B cell (primary cell): Measurements from ENCODE around the gene LAMTOR2. TPM values are rescaled to one million over a fixed set of nuclear protein-coding genes. Genes with fewer than 3 reads are reported as not detected.
A peak's percentile ranks its signal among the peaks of the same experiment; 100 is the strongest.

Source experiments
- ATAC-seq: fragments of 200-7000 bp; cut with Tn5 transposase; one replicate; pipeline ENCODE4 v1.10.0; 2021; ENCODE audit warnings: low read depth, mild to moderate bottlenecking, moderate number of reproducible peaks, moderate library complexity
- CTCF ChIA-PET: fragments of 350-600 bp; sonication (Branson Sonifier 250); formaldehyde crosslinking; loops from one replicate; lab custom pipeline; 2021; ENCODE audit warnings: antibody characterized with exemption, inconsistent platforms; lab: Charles Lee
- POLR2A ChIA-PET: fragments of 350-600 bp; sonication (Branson Sonifier 250); formaldehyde crosslinking; loops from one replicate; lab custom pipeline; 2021; ENCODE audit warnings: antibody characterized with exemption; lab: Charles Lee
- DNase-seq: peaks from one replicate; pipeline ENCODE4 v3.0.0; 2013
- H2AFZ ChIP-seq: 2 replicates; pipeline ENCODE4 v1.6.1; 2012; ENCODE audit warnings: mild to moderate bottlenecking, low read depth, low read length; ENCODE audit not compliant: insufficient read depth, poor library complexity, severe bottlenecking
- H3K27ac ChIP-seq, 2 donors: 1 replicate in 1 of 2; 2 replicates in 1 of 2; pipeline ENCODE4 v1.5.1; 2012 to 2013; ENCODE audit warnings: low read length in 2 of 2, mild to moderate bottlenecking in 2 of 2, moderate library complexity in 1 of 2
- H3K27me3 ChIP-seq, 4 experiments: fragments of 200-600 bp in 1 of 4; sonication (generic) in 1 of 4; replicated peaks in 1 of 4; 1 replicate in 2 of 4; 2 replicates in 2 of 4; pipeline versions ENCODE4 v1.6.1 to v1.7.0; 2013 to 2016; ENCODE audit warnings: low read length in 3 of 4, mild to moderate bottlenecking in 2 of 4, mixed read lengths in 1 of 4, moderate library complexity in 1 of 4; ENCODE audit not compliant: insufficient read depth in 4 of 4, control insufficient read depth in 3 of 4; ENCODE audit errors: control extremely low read depth in 1 of 4
- H3K36me3 ChIP-seq, 2 experiments: replicated peaks in 1 of 2; 1 replicate in 1 of 2; 2 replicates in 1 of 2; pipeline versions ENCODE4 v1.6.1 to v1.7.1; 2013; ENCODE audit warnings: low read length in 1 of 2; ENCODE audit not compliant: insufficient read depth in 2 of 2, control insufficient read depth in 1 of 2; ENCODE audit errors: control extremely low read depth in 1 of 2, extremely low read depth in 1 of 2
- H3K4me1 ChIP-seq, 2 donors: fragments of 200-600 bp in 1 of 2; sonication (generic) in 1 of 2; 1 replicate in 1 of 2; 2 replicates in 1 of 2; pipeline versions ENCODE4 v1.5.1 to v1.6.1; 2013 to 2017; ENCODE audit warnings: low read length in 2 of 2; ENCODE audit not compliant: control insufficient read depth in 2 of 2, insufficient read depth in 2 of 2
- H3K4me2 ChIP-seq: replicated peaks from 2 replicates; pipeline ENCODE3; 2012; ENCODE audit warnings: mild to moderate bottlenecking, low read depth, low read length; ENCODE audit not compliant: poor library complexity, severe bottlenecking
- H3K4me3 ChIP-seq, 5 experiments: fragments of 200-600 bp in 1 of 5; sonication (generic) in 1 of 5; 1 replicate in 3 of 5; 2 replicates in 2 of 5; pipeline versions ENCODE4 v1.5.1 to v1.7.0; 2011 to 2016; ENCODE audit warnings: low read length in 4 of 5, mild to moderate bottlenecking in 4 of 5, low read depth in 2 of 5, control low read depth in 1 of 5, moderate library complexity in 1 of 5; ENCODE audit not compliant: insufficient read depth in 1 of 5; ENCODE audit errors: control extremely low read depth in 1 of 5, extremely low read depth in 1 of 5
- H3K79me2 ChIP-seq: fragments of 200-600 bp; sonication (generic); one replicate; pipeline ENCODE4 v1.6.0; 2016; ENCODE audit warnings: low read length; ENCODE audit not compliant: control insufficient read depth, insufficient read depth
- H3K9ac ChIP-seq: fragments of 200-600 bp; sonication (generic); 2 replicates; pipeline ENCODE4 v1.6.1; 2017; ENCODE audit warnings: mild to moderate bottlenecking, low read length, moderate library complexity
- H3K9me3 ChIP-seq, 3 donors: one replicate each; pipeline versions ENCODE4 v1.6.1 to v1.7.1; 2013; ENCODE audit warnings: low read length in 2 of 3; ENCODE audit not compliant: control insufficient read depth in 2 of 3, insufficient read depth in 1 of 3; ENCODE audit errors: control extremely low read depth in 1 of 3
- H4K20me1 ChIP-seq: 2 replicates; pipeline ENCODE4 v1.6.0; 2012; ENCODE audit warnings: mild to moderate bottlenecking, low read length; ENCODE audit not compliant: insufficient read depth, control insufficient read depth, poor library complexity, severe bottlenecking
- H3K27ac Mint-ChIP-seq: one replicate; pipeline ENCODE4 v1.8.0; 2021; ENCODE audit warnings: mixed read lengths
- H3K27me3 Mint-ChIP-seq: one replicate; pipeline ENCODE4 v1.8.0; 2021; ENCODE audit warnings: mixed read lengths
- H3K4me1 Mint-ChIP-seq: one replicate; pipeline ENCODE4 v1.8.0; 2021; ENCODE audit warnings: mixed read lengths
- H3K4me3 Mint-ChIP-seq: one replicate; pipeline ENCODE4 v1.8.0; 2021; ENCODE audit warnings: mixed read lengths
- H3K9me3 Mint-ChIP-seq: one replicate; pipeline ENCODE4 v1.8.0; 2022; ENCODE audit warnings: mixed read lengths; ENCODE audit not compliant: insufficient read depth
- EZH2 ChIP-seq: IDR thresholded peaks from 2 replicates; pipeline ENCODE4 v1.6.1; 2012; ENCODE audit warnings: borderline replicate concordance, low read depth, mild to moderate bottlenecking, moderate library complexity, low read length; ENCODE audit not compliant: insufficient read depth, poor library complexity, severe bottlenecking
- WGBS: methylation state at CpG from one replicate; pipeline ENCODE4 v1.1.5; 2013; ENCODE audit warnings: missing lambda C conversion rate; ENCODE audit not compliant: insufficient coverage; 5-methylcytosine and 5-hydroxymethylcytosine counted together
- intact Hi-C: fragments of 100-400 bp; cut with micrococcal nuclease; formaldehyde crosslinking; loops from one replicate; pipeline ENCODE4 v1.10.0; 2022
- polyA plus RNA-seq: library from polyadenylated mRNA; depleted of rRNA; stranded (reverse); fragments of >200 nt; gene quantifications from 2 replicates; pipeline ENCODE4 v1.2.3, GENCODE V29; 2012
- total RNA-seq, 2 donors: library from RNA; stranded (reverse); fragments of 120-200 nt in 1 of 2; gene quantifications; 1 replicate in 1 of 2; 2 replicates in 1 of 2; pipeline versions ENCODE4 v1.2.3 to v1.2.4, GENCODE V29; 2013 to 2022
- TF ChIP-seq, protein P1 (sequence below): fragments of 200-600 bp; IDR thresholded peaks from one replicate; pipeline ENCODE4 v1.8.0; 2022; ENCODE audit warnings: antibody characterized with exemption, mild to moderate bottlenecking

The LAMTOR2 gene
- total and polyA plus RNA-seq, 2 donors (not counting 1 experiment from before 2014, with no cell fraction given), result 31.5 to 55.9 TPM

DNA sequence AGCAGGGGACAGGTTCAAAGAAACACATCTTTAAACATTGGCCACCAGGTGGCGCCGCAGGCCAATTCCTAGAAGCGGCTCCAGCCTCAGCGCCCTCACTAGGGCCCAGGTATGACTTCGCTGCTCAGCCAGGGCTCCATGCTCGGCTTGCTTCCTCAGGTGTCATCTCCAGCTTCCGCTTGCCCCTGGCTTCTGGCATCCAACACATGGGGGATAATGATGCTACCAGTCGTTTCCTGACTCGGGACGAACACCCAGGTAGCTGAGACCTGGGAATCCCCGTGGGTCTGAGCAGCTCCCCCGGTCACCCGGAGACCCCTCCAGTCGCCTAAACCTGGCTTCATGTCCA is 36.2 kb downstream of the LAMTOR2 start:
- ChIA-PET POLR2A (no interaction called here), CTCF (interaction anchor here (0.7 to 23.7 kb wide), 13 partner anchors 8 to 228 kb away, joined by 3 to 970 read pairs (median 5); partner anchors contain the start of genes LMNA and MEX3A)
- H3K9me3 ChIP-seq, result no peaks in the 10 kb centered on the region
- H3K4me1 ChIP-seq, result peaks cover 9 to 11% of the 10 kb centered on the region in 2 donors
- H3K4me2 ChIP-seq, result no peak overlapping the region
- TF ChIP-seq EZH2, result no peak
- TF ChIP-seq, protein P1, sequence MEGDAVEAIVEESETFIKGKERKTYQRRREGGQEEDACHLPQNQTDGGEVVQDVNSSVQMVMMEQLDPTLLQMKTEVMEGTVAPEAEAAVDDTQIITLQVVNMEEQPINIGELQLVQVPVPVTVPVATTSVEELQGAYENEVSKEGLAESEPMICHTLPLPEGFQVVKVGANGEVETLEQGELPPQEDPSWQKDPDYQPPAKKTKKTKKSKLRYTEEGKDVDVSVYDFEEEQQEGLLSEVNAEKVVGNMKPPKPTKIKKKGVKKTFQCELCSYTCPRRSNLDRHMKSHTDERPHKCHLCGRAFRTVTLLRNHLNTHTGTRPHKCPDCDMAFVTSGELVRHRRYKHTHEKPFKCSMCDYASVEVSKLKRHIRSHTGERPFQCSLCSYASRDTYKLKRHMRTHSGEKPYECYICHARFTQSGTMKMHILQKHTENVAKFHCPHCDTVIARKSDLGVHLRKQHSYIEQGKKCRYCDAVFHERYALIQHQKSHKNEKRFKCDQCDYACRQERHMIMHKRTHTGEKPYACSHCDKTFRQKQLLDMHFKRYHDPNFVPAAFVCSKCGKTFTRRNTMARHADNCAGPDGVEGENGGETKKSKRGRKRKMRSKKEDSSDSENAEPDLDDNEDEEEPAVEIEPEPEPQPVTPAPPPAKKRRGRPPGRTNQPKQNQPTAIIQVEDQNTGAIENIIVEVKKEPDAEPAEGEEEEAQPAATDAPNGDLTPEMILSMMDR, result peak; percentile 91
- Mint-ChIP-seq H3K9me3 (no peaks in the 10 kb centered on the region), H3K4me3 (no peak overlapping the region), H3K27ac (peak overlapping the region; percentile 74), H3K4me1 (peaks cover 6% of the 10 kb centered on the region), H3K27me3 (peaks cover 10% of the 10 kb centered on the region)
- intact Hi-C loops, result loop anchor here (1.0 kb wide), 2 partner anchors 39 to 134 kb away; no protein-coding TSS in a partner anchor
- no peak overlapping the region for H2AFZ ChIP-seq
- DNase-seq, result peak; percentile 91
- H3K27ac ChIP-seq, result no peak overlapping the region
- peak; percentile 96 for ATAC-seq
- H3K4me3 ChIP-seq, result no peak overlapping the region
- no peaks in the 10 kb centered on the region for H4K20me1 ChIP-seq
- WGBS, result 44% methylated on average over 14 of the region's 14 CpGs
- H3K27me3 ChIP-seq, result peaks cover 0 to 21% (median 7%) of the 10 kb centered on the region in 4 experiments
- no peak overlapping the region for H3K9ac ChIP-seq
- no peaks in the 10 kb centered on the region for H3K36me3 ChIP-seq
- H3K79me2 ChIP-seq, result no peaks in the 10 kb centered on the region

DNA sequence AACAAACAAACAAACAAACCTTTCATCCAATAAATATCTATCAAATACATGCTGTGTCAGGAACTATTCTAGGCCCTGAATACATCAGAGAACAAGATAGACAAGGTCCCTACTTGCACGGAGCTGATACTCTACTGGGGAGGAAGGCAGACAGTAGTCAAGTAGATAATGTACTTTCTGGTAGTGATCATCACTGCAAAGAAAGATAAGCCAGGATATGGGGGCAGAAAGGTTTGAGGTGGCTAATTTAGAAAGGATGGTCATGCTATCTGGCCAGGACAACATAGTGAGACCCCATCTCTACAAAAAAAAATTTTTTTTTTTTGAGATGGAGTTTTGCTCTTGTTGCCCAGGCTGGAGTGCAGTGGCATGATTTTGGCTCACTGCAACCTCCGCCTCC is 37.0 kb downstream of the LAMTOR2 start:
- no peaks in the 10 kb centered on the region for H3K9me3 Mint-ChIP-seq
- H3K27me3 Mint-ChIP-seq, result peaks cover 4% of the 10 kb centered on the region

More for the DNA sequence above, 37.0 kb downstream of the LAMTOR2 start:
- H3K9me3 ChIP-seq, result no peaks in the 10 kb centered on the region
- H3K27ac Mint-ChIP-seq, result no peak overlapping the region
- intact Hi-C loops, result no loop called here
- H2AFZ ChIP-seq, result no peak overlapping the region
- peaks cover 0 to 14% (median 5%) of the 10 kb centered on the region in 4 experiments for H3K27me3 ChIP-seq
- H3K4me1 Mint-ChIP-seq, result peaks cover 14% of the 10 kb centered on the region
- CTCF ChIA-PET, result interaction anchor here (0.9 to 23.7 kb wide), 9 partner anchors 9 to 133 kb away, joined by 3 to 970 read pairs (median 6); partner anchors contain the start of genes LMNA and MEX3A
- no CpG with 5 or more reads among the region's 2 CpGs for WGBS
- peaks cover 16 to 19% of the 10 kb centered on the region in 2 donors for H3K4me1 ChIP-seq
- H3K4me2 ChIP-seq, result no peak overlapping the region
- TF ChIP-seq EZH2, result no peak
- TF ChIP-seq, protein P1, result no peak
- H4K20me1 ChIP-seq, result no peaks in the 10 kb centered on the region
- no peaks in the 10 kb centered on the region for H3K36me3 ChIP-seq
- DNase-seq (no peak), ATAC-seq (no peak)
- no peak overlapping the region for H3K9ac ChIP-seq
- H3K4me3 ChIP-seq, result no peak overlapping the region
- H3K27ac ChIP-seq, result no peak overlapping the region
- no peak overlapping the region for H3K4me3 Mint-ChIP-seq
- POLR2A ChIA-PET, result interaction anchor here (2.2 kb wide), 1 partner anchor 36 kb away, joined by 5 read pairs; no protein-coding TSS in a partner anchor
- H3K79me2 ChIP-seq, result no peaks in the 10 kb centered on the region
